Renal pelvis (tissue), 3 donors: ENCODE measurements around the gene ZNF492. TPM values are rescaled to one million over a fixed set of nuclear protein-coding genes. Genes with fewer than 3 reads are reported as not detected.

Source experiments
- polyA plus RNA-seq, 3 donors: library from polyadenylated mRNA; unstranded; fragments of 120-200 nt; gene quantifications; one replicate each; pipeline ENCODE4 v1.2.1, GENCODE V29; 2013; ENCODE audit not compliant: insufficient read length in 3 of 3

ZNF492 gene
- polyA plus RNA-seq, 3 donors = 2.5 to 3.6 (median 2.7) TPM

Other genes starting within 250 kb of the ZNF492 start
- gene ZNF98, start 212.0 kb upstream of the ZNF492 start, polyA plus RNA-seq = 1 to 10 TPM; 1.0 to 8.1 (median 2.9) TPM
- gene ZNF99, start 149.8 kb downstream of the ZNF492 start, polyA plus RNA-seq = 1 to 10 TPM in 1 of 3 donors, under 1 TPM in 2; 0.31 to 2.1 (median 0.83) TPM
- under 1 TPM in 1 of 3 donors, not detected in 2; 0.15 TPM for gene ZNF723, start 198.0 kb downstream of the ZNF492 start, polyA plus RNA-seq